ENCODE measurements around the gene PNCK.

DNA sequence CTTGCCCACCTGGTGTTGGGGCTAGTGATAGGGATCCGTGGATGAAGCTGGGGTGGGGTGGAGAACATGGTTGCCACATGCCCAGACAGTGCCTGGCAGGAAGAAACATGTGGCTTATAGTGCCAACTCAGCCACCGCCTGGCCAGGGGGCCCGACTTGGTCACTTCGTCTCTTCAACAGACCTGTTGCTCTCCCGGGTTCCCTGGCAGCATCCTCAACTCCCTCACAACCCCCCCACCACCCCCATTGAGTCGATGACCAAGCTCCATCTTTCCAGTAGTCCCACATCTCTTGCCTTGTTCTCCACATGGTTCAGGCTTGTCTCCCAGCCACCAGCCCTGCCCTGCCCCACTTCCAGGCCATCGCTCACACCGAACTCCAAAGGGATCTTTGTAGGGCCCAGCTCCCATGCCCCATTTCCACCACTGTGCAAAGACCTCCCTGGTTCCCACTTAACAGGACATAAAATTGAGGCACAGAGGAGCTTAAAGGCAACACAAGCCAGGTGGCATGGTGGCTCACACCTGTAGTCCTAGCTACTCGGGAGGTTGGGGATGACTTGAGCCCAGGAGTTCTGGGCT lies 7.8 kb downstream of the PNCK start:
- TF ChIP-seq CTCF (IDR thresholded peaks at IDR 0.05), result no peak
- no peak for TF ChIP-seq EP300 (IDR thresholded peaks at IDR 0.05)
